H1 (cell line): ENCODE measurements around the gene WDR90. TPM values are rescaled to one million over a fixed set of nuclear protein-coding genes. Genes with fewer than 3 reads are reported as not detected.

Experiments
- CBX8 ChIP-seq: fragments of 300-800, 300-1000 bp; sonication (generic); IDR thresholded peaks from 2 replicates; pipeline ENCODE4 v1.7.1; 2016; ENCODE audit warnings: low read depth, low read length, borderline replicate concordance
- EZH2 ChIP-seq: fragments of 200-600 bp; sonication (generic); IDR thresholded peaks from 2 replicates; pipeline ENCODE4 v1.7.1; 2012; ENCODE audit warnings: low read depth, mild to moderate bottlenecking, moderate library complexity, low read length, inconsistent platforms; ENCODE audit not compliant: severe bottlenecking
- JUND ChIP-seq: IDR thresholded peaks from 2 replicates; pipeline ENCODE4 v1.6.1; 2011; ENCODE audit warnings: mild to moderate bottlenecking, improper control_type of control experiment, low read length
- NANOG ChIP-seq: IDR thresholded peaks from 2 replicates; pipeline ENCODE4 v1.6.1; 2011; ENCODE audit warnings: low read length, low read depth, mild to moderate bottlenecking, inconsistent platforms; ENCODE audit not compliant: insufficient read depth, poor library complexity, severe bottlenecking
- POLR2AphosphoS5 ChIP-seq: IDR thresholded peaks from 2 replicates; pipeline ENCODE4 v1.6.1; 2011; ENCODE audit warnings: low read depth, low read length
- RNF2 ChIP-seq: fragments of 200-900, 300-1000 bp; sonication (generic); IDR thresholded peaks from 2 replicates; pipeline ENCODE4 v1.7.1; 2016; ENCODE audit warnings: borderline replicate concordance, low read depth, mild to moderate bottlenecking, antibody characterized with exemption, low read length; ENCODE audit not compliant: poor library complexity, severe bottlenecking; ENCODE audit errors: missing control alignments
- SIRT6 ChIP-seq: IDR thresholded peaks from one replicate; pipeline ENCODE4 v1.7.1; 2012; ENCODE audit warnings: low read length, inconsistent platforms
- polyA plus RNA-seq, 7 experiments: library from polyadenylated mRNA; depleted of rRNA in 3 of 7; stranded (reverse) in 5 of 7; unstranded in 2 of 7; fragments of >200 nt in 5 of 7; fragments of 200-250 nt in 2 of 7; gene quantifications; 1 replicate in 5 of 7; 2 replicates in 1 of 7; 4 replicates in 1 of 7; pipeline versions ENCODE4 v1.2.1 to v1.2.3, GENCODE V29; 2011 to 2013; ENCODE audit warnings: missing spikeins in 2 of 7, mixed read lengths in 2 of 7
- total RNA-seq: library from RNA; stranded (reverse); fragmentation: NEBNext Ultra II Directional; extraction: Animal tissue kit (Norgen Biotek cat#: 25700); gene quantifications from 2 replicates; pipeline ENCODE4 v1.2.1, GENCODE V29; 2021

The WDR90 gene
- total and polyA plus RNA-seq, 2 of the 8 experiments (the other 6 are each of a cell fraction or from before 2014, with no cell fraction given), result 24.0 to 47.2 TPM

DNA sequence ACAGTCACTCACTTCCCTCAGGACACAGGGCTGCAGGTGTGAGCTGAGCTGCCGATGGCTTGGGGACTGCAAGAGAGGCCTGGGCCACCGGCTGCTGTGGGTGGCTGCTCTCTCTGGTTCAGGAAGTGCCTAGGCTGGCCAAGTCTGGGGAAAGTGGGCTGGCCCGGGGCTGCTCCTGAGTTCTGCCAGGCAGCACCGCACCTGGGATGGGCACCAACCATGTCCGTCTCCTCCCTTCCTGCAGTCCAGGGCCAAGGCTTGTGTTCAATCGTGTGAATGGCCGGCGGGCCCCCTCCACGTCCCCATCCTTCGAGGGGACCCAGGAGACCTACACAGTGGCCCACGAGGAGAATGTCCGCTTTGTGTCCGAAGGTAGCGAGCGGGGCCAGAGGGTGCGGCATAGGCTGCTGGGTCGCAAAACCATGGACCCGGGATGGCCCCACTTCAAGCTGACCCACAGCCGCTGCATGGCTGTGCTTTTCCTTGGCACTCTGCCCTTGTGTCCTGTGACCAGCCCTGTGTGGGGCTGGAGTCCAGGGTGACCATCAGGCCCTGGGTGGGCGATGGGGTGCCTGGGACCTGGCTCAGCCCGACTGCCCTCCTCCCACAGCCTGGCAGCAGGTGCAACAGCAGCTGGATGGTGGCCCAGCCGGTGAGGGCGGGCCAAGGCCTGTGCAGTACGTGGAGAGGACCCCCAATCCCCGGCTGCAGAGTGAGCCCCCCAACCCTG, 1.8 kb upstream of the WDR90 start (continued):
- TF ChIP-seq RNF2, result no peak
- no peak for TF ChIP-seq CBX8
- no peak for TF ChIP-seq NANOG
- no peak for TF ChIP-seq EZH2
- TF ChIP-seq POLR2AphosphoS5, result no peak
- TF ChIP-seq JUND, result no peak
- TF ChIP-seq SIRT6, result no peak
- TF ChIP-seq, all 59 proteins: peak for 0
